ENCODE measurements around the gene CYP2C18. TPM values are rescaled to one million over a fixed set of nuclear protein-coding genes. Genes with fewer than 3 reads are reported as not detected.
"Not testable (repeated sequence)": the region's sequence is repeated elsewhere in the genome, so short reads cannot be mapped to it uniquely, and the experiment has no call there.

CYP2C18 gene
- total RNA-seq, 2 experiments from 2014 or later: not detected

DNA sequence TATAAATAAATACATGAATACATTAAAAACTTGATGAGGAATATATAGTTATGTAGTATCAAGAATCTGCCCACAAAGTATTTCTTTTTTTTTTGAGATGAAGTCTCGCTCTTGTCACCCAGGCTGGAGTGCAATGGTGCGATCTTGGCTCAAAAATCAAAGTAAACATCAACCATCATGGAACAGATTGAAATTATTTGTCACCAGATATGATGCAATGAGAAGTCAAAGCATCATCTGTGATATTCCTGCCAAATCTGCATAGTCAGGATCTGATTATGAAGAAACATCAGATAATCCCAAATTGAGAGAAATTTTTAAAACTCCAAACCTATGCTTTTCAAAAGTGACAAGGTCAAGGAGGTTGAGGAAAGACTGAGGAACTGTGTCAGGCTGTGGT, 5.1 kb upstream of the CYP2C18 start:
- Mint-ChIP-seq H3K4me3 (no peak overlapping the region), H3K36me3 (ENCODE audit: low read depth) (no peaks in the 10 kb centered on the region), H3K4me1 (no peaks in the 10 kb centered on the region), H3K9me3 (no peaks in the 10 kb centered on the region), H3K27ac (no peak overlapping the region), H3K27me3 (peaks cover 3% of the 10 kb centered on the region)
- CTCF ChIA-PET: no interaction called here
- no peak for DNase-seq
- POLR2A ChIA-PET: no interaction called here

DNA sequence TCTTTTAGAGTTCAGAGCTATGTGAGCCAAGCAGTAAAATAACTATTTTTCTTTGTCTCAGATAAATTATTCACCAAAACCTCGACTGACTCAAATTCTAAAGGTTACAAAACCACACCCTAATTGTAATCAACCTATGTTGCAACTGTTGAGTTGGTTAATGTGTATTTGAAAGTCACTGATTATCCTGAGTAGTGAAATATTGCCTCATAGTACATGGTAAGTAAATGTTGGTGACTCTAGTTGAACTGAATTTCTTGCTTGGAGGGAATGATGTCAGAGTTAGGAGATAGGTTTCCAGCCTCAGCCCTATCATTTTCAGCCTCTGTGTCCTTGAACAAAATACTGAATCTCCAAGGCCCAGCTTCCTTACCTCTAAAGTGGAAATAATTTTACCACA, 3.0 kb upstream of the CYP2C18 start:
- ChIA-PET POLR2A (no interaction called here), CTCF (no interaction called here)

DNA sequence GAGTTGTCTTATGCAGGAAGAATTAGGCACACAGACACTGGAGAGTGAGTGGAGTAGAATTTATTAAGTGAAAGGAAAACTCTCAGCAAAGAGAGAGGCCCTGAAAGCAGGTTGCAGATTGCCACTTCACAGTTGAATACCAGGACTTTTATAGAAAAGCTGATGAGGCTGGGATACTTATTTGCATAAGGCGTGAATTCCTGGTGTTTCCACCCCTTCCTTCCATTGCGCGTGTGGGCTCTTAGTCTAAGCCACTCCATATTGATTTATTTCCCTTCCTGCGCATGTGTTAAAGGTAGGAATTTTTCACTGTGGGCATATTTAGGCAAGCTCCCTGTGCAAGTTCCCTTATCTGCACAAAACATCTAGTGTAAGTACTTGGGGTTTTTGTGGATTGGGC, 893 bp upstream of the CYP2C18 start:
- H3K27ac Mint-ChIP-seq; H3K36me3 Mint-ChIP-seq (ENCODE audit: low read depth); H3K9me3 Mint-ChIP-seq; DNase-seq; CTCF ChIA-PET; H3K27me3 Mint-ChIP-seq; H3K4me3 Mint-ChIP-seq; POLR2A ChIA-PET; H3K4me1 Mint-ChIP-seq: not testable (repeated sequence)

More for the DNA sequence above, 3.0 kb upstream of the CYP2C18 start:
- no peak for DNase-seq
- Mint-ChIP-seq H3K27ac (no peak overlapping the region), H3K4me1 (no peaks in the 10 kb centered on the region), H3K36me3 (ENCODE audit: low read depth) (no peaks in the 10 kb centered on the region), H3K4me3 (no peak overlapping the region), H3K27me3 (no peaks in the 10 kb centered on the region), H3K9me3 (no peaks in the 10 kb centered on the region)

DNA sequence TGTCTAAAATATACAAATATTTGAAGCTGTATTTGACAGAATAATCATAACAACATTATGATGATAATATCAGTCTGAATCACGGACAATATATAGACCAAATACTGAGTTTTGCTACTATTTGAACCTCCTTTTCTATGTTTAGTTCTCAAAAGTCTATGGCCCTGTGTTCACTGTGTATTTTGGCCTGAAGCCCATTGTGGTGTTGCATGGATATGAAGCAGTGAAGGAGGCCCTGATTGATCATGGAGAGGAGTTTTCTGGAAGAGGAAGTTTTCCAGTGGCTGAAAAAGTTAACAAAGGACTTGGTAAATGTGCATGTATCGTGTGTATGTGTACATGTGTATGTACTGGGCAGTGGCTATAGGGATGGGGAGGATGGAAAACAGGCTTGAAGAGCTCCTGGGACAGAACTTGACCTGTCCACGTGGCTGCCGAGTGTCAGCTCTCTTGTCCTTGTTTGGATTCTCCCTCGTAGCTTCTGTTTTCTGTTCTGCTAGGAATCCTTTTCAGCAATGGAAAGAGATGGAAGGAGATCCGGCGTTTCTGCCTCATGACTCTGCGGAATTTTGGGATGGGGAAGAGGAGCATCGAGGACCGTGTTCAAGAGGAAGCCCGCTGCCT, 4.2 kb downstream of the CYP2C18 start:
- DNase-seq: no peak
- Mint-ChIP-seq H3K36me3 (ENCODE audit: low read depth) (no peaks in the 10 kb centered on the region), H3K27me3 (no peaks in the 10 kb centered on the region), H3K4me3 (no peak overlapping the region), H3K9me3 (no peaks in the 10 kb centered on the region), H3K27ac (no peak overlapping the region), H3K4me1 (no peaks in the 10 kb centered on the region)
- POLR2A ChIA-PET: no interaction called here
- CTCF ChIA-PET: no interaction called here

DNA sequence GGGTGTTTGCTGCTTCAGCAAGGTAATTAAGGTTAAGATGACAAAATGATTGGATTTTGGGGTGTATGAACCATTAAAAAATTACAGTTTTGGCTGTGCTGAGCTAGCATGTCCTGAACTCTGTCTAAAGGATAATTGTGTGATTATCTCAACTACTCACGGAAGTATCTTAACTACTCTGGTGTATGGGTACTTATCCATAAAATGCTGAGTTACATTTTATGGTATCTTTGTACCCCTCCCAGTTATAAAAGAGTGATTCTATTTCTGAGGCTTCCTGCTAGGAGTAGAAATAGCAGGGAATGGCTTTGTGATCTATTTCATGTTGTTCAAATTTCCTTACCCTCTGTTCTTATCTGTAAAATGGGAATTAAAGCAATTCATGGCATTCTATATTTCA, 22.6 kb downstream of the CYP2C18 start:
- Mint-ChIP-seq H3K36me3 (ENCODE audit: low read depth) (no peaks in the 10 kb centered on the region), H3K4me1 (no peaks in the 10 kb centered on the region)
- CTCF ChIA-PET: no interaction called here

DNA sequence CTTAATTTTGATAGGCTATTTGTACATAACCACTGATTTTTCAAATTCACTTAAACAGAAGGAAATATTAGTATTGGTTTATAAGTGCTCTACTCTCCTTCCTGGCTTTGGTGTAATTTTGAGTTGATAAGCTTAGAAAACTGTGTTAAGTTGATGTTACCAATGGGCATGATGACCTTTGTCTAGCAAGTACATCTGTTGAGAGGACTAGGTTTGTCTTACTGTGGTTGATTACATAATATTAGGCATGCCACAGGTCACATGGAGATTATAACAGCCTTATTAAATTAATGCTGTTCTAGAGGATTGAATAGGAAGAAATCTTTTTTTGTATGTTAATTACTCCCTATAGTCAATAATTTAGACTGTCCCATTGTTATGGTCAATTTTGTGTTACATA, 27.0 kb downstream of the CYP2C18 start:
- Mint-ChIP-seq H3K4me1 (no peaks in the 10 kb centered on the region), H3K27ac (no peak overlapping the region), H3K27me3 (no peaks in the 10 kb centered on the region), H3K9me3 (no peaks in the 10 kb centered on the region), H3K36me3 (ENCODE audit: low read depth) (no peaks in the 10 kb centered on the region), H3K4me3 (no peak overlapping the region)
- CTCF ChIA-PET: no interaction called here
- POLR2A ChIA-PET: no interaction called here
- DNase-seq: no peak

More for the DNA sequence above, 22.6 kb downstream of the CYP2C18 start:
- POLR2A ChIA-PET: no interaction called here
- no peak overlapping the region for H3K4me3 Mint-ChIP-seq
- H3K27ac Mint-ChIP-seq: no peak overlapping the region
- no peaks in the 10 kb centered on the region for H3K27me3 Mint-ChIP-seq
- peaks cover 7% of the 10 kb centered on the region for H3K9me3 Mint-ChIP-seq
- DNase-seq: no peak

DNA sequence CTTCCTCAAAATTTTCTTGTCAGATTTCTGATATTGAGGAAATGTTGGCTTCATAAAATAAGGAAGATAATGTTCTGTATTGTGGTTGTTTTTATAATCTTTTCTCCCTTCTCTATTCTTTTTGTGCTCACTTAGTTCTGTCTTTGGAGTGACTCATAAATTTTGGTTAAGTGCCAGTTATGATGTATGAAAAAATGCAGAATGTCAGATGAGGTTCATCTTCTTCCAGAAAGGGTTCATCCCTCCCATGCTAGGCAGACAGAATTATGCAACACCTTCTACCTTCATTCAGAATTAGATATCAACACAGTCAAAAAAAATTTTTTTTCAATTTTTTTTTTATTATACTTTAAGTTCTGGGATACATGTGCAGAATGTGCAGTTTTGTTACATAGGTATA, 42.3 kb downstream of the CYP2C18 start:
- CTCF ChIA-PET: no interaction called here

GRCh38 chr10:94735197-94735596, 51.7 kb downstream of the CYP2C18 start:
- Mint-ChIP-seq H3K9me3 (no peaks in the 10 kb centered on the region), H3K4me1 (no peaks in the 10 kb centered on the region)
- no peak for DNase-seq

More for the DNA sequence above, 42.3 kb downstream of the CYP2C18 start:
- no peak overlapping the region for H3K27ac Mint-ChIP-seq
- H3K27me3 Mint-ChIP-seq: no peaks in the 10 kb centered on the region
- no peaks in the 10 kb centered on the region for H3K4me1 Mint-ChIP-seq
- no peaks in the 10 kb centered on the region for H3K36me3 Mint-ChIP-seq (ENCODE audit: low read depth)
- H3K9me3 Mint-ChIP-seq: no peaks in the 10 kb centered on the region
- DNase-seq: no peak
- H3K4me3 Mint-ChIP-seq: no peak overlapping the region
- POLR2A ChIA-PET: no interaction called here

GRCh38 chr10:94738588-94738987, 55.1 kb downstream of the CYP2C18 start:
- DNase-seq: no peak
- H3K27me3 Mint-ChIP-seq: no peaks in the 10 kb centered on the region
- ChIA-PET POLR2A (no interaction called here), CTCF (no interaction called here)
- H3K9me3 Mint-ChIP-seq: peaks cover 18% of the 10 kb centered on the region
- H3K36me3 Mint-ChIP-seq (ENCODE audit: low read depth): no peaks in the 10 kb centered on the region
- no peaks in the 10 kb centered on the region for H3K4me1 Mint-ChIP-seq
- H3K4me3 Mint-ChIP-seq: no peak overlapping the region
- no peak overlapping the region for H3K27ac Mint-ChIP-seq

More at GRCh38 chr10:94735197-94735596, 51.7 kb downstream of the CYP2C18 start:
- Mint-ChIP-seq H3K27ac (no peak overlapping the region), H3K4me3 (no peak overlapping the region), H3K36me3 (ENCODE audit: low read depth) (no peaks in the 10 kb centered on the region), H3K27me3 (no peaks in the 10 kb centered on the region)
- ChIA-PET POLR2A (no interaction called here), CTCF (no interaction called here)

GRCh38 chr10:94747137-94747536, 63.6 kb downstream of the CYP2C18 start:
- Mint-ChIP-seq H3K4me1 (no peaks in the 10 kb centered on the region), H3K27me3 (no peaks in the 10 kb centered on the region), H3K4me3 (no peak overlapping the region), H3K9me3 (peaks cover 19% of the 10 kb centered on the region), H3K36me3 (ENCODE audit: low read depth) (no peaks in the 10 kb centered on the region), H3K27ac (no peak overlapping the region)
- ChIA-PET CTCF (no interaction called here), POLR2A (no interaction called here)
- DNase-seq: no peak

- POLR2A ChIA-PET: no interaction called here
- H3K27me3 Mint-ChIP-seq: no peaks in the 10 kb centered on the region
- no peak for DNase-seq
- no peaks in the 10 kb centered on the region for H3K4me1 Mint-ChIP-seq
- no peak overlapping the region for H3K4me3 Mint-ChIP-seq
- CTCF ChIA-PET: no interaction called here
- H3K36me3 Mint-ChIP-seq (ENCODE audit: low read depth): no peaks in the 10 kb centered on the region
- no peak overlapping the region for H3K27ac Mint-ChIP-seq
- H3K9me3 Mint-ChIP-seq: peaks cover 13% of the 10 kb centered on the region
Observed at GRCh38 chr10:94747838-94748237, 64.3 kb downstream of the CYP2C18 start.

- Mint-ChIP-seq H3K4me3 (no peak overlapping the region), H3K27me3 (no peaks in the 10 kb centered on the region), H3K36me3 (ENCODE audit: low read depth) (no peaks in the 10 kb centered on the region), H3K9me3 (no peaks in the 10 kb centered on the region), H3K4me1 (no peaks in the 10 kb centered on the region), H3K27ac (no peak overlapping the region)
- no peak for DNase-seq
- CTCF ChIA-PET: no interaction called here
- POLR2A ChIA-PET: no interaction called here
Observed at GRCh38 chr10:94757916-94758315, 74.4 kb downstream of the CYP2C18 start.

DNA sequence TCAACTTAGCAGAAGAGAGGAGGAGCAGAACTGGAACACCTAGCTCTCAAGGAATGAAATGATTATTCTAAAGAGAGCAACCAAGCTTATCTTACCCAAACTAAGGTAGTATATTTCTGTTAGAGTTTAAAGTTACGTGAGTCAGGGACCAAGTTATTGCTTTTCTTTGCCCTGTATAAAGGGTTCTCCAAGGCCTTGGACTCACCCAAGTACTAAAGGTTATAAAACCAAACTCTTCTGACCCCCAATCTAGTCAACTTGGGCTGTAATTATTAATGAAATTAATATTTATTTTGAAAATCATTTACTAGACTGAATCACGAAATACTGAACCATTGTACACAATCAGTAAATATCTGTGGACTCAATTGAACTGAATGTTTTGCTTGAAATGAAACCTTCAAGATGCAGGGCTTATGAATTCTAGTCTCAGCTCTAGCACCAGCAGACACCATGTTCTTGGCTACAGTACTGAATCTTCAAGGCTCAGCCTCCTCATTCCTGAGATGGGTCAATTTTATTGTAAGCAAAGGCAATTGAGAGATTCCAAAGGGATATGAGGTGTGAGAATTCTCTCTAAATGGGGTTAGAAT, 77.2 kb downstream of the CYP2C18 start:
- CTCF ChIA-PET: no interaction called here
- POLR2A ChIA-PET: no interaction called here
- H3K27ac Mint-ChIP-seq: no peak overlapping the region
- no peaks in the 10 kb centered on the region for H3K9me3 Mint-ChIP-seq
- no peaks in the 10 kb centered on the region for H3K27me3 Mint-ChIP-seq
- H3K36me3 Mint-ChIP-seq (ENCODE audit: low read depth): no peaks in the 10 kb centered on the region
- no peak for DNase-seq
- no peaks in the 10 kb centered on the region for H3K4me1 Mint-ChIP-seq
- no peak overlapping the region for H3K4me3 Mint-ChIP-seq

- DNase-seq: no peak
- ChIA-PET CTCF (no interaction called here), POLR2A (no interaction called here)
- H3K36me3 Mint-ChIP-seq (ENCODE audit: low read depth): no peaks in the 10 kb centered on the region
- H3K4me3 Mint-ChIP-seq: no peak within 1 kb of the TSS
- H3K27me3 Mint-ChIP-seq: no peaks in the 10 kb centered on the region
- no peaks in the 10 kb centered on the region for H3K9me3 Mint-ChIP-seq
- no peak within 1 kb of the TSS for H3K27ac Mint-ChIP-seq
- H3K4me1 Mint-ChIP-seq: no peaks in the 10 kb centered on the region
Observed at GRCh38 chr10:94762393-94762792, 78.9 kb downstream of the CYP2C18 start, which contains the start of gene CYP2C19. Gene CYP2C19, plus strand, starts transcription at chr10:94762681. Its CDS starts 25 bp downstream, at chr10:94762706.
